Measurements from ENCODE around the gene HOXC11. TPM values are rescaled to one million over a fixed set of nuclear protein-coding genes. Genes with fewer than 3 reads are reported as not detected.
A peak's percentile ranks its signal among the peaks of the same experiment; 100 is the strongest.

HOXC11 gene
- total RNA-seq, 4 donors from 2014 or later: 3.1 to 3.7 (median 3.5) TPM

- H3K4me3 ChIP-seq: peak overlapping the region; percentile 60
- no peaks in the 10 kb centered on the region for H3K9me3 ChIP-seq
- no peaks in the 10 kb centered on the region for H3K36me3 ChIP-seq
- peaks cover 85% of the 10 kb centered on the region for H3K4me1 ChIP-seq
- no peak for TF ChIP-seq EP300 (IDR thresholded peaks at IDR 0.05)
- no peak for TF ChIP-seq CTCF (IDR thresholded peaks at IDR 0.05)
- TF ChIP-seq POLR2AphosphoS5 (IDR thresholded peaks at IDR 0.05): no peak
- no peak for TF ChIP-seq POLR2A (IDR thresholded peaks at IDR 0.05)
- no peak for DNase-seq (ENCODE audit: low spot score in 2 of 2)
- WGBS: 27% methylated on average over 21 of the region's 21 CpGs
- H3K27me3 ChIP-seq: peaks cover 54% of the 10 kb centered on the region
- H3K27ac ChIP-seq: peak overlapping the region; percentile 98
Measured at GRCh38 chr12:53986686-53987483, 14.0 kb downstream of the HOXC11 start.

- peak overlapping the region; percentile 98 for H3K27ac ChIP-seq
- H3K36me3 ChIP-seq: no peaks in the 10 kb centered on the region
- peaks cover 91% of the 10 kb centered on the region for H3K4me1 ChIP-seq
- no peak for DNase-seq (ENCODE audit: low spot score in 2 of 2)
- peak overlapping the region; percentile 60 for H3K4me3 ChIP-seq
- WGBS: 19% methylated on average over 4 of the region's 4 CpGs
- H3K27me3 ChIP-seq: peaks cover 46% of the 10 kb centered on the region
- no peaks in the 10 kb centered on the region for H3K9me3 ChIP-seq
- no peak for TF ChIP-seq EP300 (IDR thresholded peaks at IDR 0.05)
- TF ChIP-seq CTCF (IDR thresholded peaks at IDR 0.05): no peak
- no peak for TF ChIP-seq POLR2A (IDR thresholded peaks at IDR 0.05)
- no peak for TF ChIP-seq POLR2AphosphoS5 (IDR thresholded peaks at IDR 0.05)
Measured at GRCh38 chr12:53987787-53988230, 14.9 kb downstream of the HOXC11 start.

- Histone ChIP-seq H3K4me3 (peak overlapping the region; percentile 37), H3K4me1 (peaks cover 93% of the 10 kb centered on the region), H3K27me3 (peaks cover 43% of the 10 kb centered on the region), H3K9me3 (no peaks in the 10 kb centered on the region), H3K36me3 (no peaks in the 10 kb centered on the region), H3K27ac (peak overlapping the region; percentile 98)
- no peak for TF ChIP-seq EP300 (IDR thresholded peaks at IDR 0.05)
- no peak for TF ChIP-seq POLR2A (IDR thresholded peaks at IDR 0.05)
- TF ChIP-seq CTCF (IDR thresholded peaks at IDR 0.05): no peak
- DNase-seq (ENCODE audit: low spot score in 2 of 2): no peak
- WGBS: 11% methylated on average over 5 of the region's 5 CpGs
Measured at GRCh38 chr12:53988541-53989226, 15.8 kb downstream of the HOXC11 start.

GRCh38 chr12:53989227-53990113 is 16.5 kb downstream of the HOXC11 start:
- Histone ChIP-seq H3K9me3 (no peaks in the 10 kb centered on the region), H3K27ac (peak overlapping the region; percentile 98), H3K36me3 (no peaks in the 10 kb centered on the region), H3K27me3 (peaks cover 43% of the 10 kb centered on the region), H3K4me3 (peak overlapping the region; percentile 37), H3K4me1 (peaks cover 93% of the 10 kb centered on the region)
- WGBS: 10% methylated on average over 28 of the region's 28 CpGs
- peak in 1 of 2 donors; percentile 27 for TF ChIP-seq CTCF (IDR thresholded peaks at IDR 0.05)
- no peak for TF ChIP-seq POLR2AphosphoS5 (IDR thresholded peaks at IDR 0.05)
- no peak for DNase-seq (ENCODE audit: low spot score in 2 of 2)
